Measurements from ENCODE around the gene HIPK1. TPM values are rescaled to one million over a fixed set of nuclear protein-coding genes. Genes with fewer than 3 reads are reported as not detected.

Gene HIPK1
- 10 to 100 TPM; 67.4 to 68.2 TPM for total RNA-seq
- long read RNA-seq, partial matches to known transcripts: 18 of 18 reads
- long read RNA-seq, other reads (novel, unspliced or antisense): 0 of 18 reads

GRCh38 chr1:113928941-113929749 lies at the start of gene HIPK1:
Gene HIPK1, plus strand, starts transcription at chr1:113929324.
- DNase-seq: peak; percentile 93 to 96
- peak; percentile 83 for ATAC-seq
- intact Hi-C loops (cut with DNase I, micrococcal nuclease): no loop called here

GRCh38 chr1:113879739-113880038 lies 49.4 kb upstream of the HIPK1 start:
- no peak for DNase-seq
- no peak for ATAC-seq
- intact Hi-C loops (cut with DNase I, micrococcal nuclease): no loop called here

GRCh38 chr1:113881661-113882060 lies 47.5 kb upstream of the HIPK1 start:
- intact Hi-C loops (cut with DNase I, micrococcal nuclease): no loop called here
- ATAC-seq: no peak

GRCh38 chr1:113886417-113887401 lies 42.4 kb upstream of the HIPK1 start:
- DNase-seq (peak in 1 of 2 donors; percentile 37), ATAC-seq (peak; percentile 55)
- intact Hi-C loops (cut with DNase I, micrococcal nuclease): no loop called here

More at GRCh38 chr1:113881661-113882060, 47.5 kb upstream of the HIPK1 start:
- no peak for DNase-seq

GRCh38 chr1:113887402-113888175 lies 41.5 kb upstream of the HIPK1 start, which contains the start of gene BCL2L15:
Gene BCL2L15, minus strand, starts transcription at chr1:113887581. Its CDS starts 206 bp downstream, at chr1:113887375.
- intact Hi-C loops (cut with DNase I, micrococcal nuclease): no loop called here
- ATAC-seq (peak; percentile 84), DNase-seq (no peak)

GRCh38 chr1:113890816-113891215 lies 38.3 kb upstream of the HIPK1 start:
- no peak for ATAC-seq
- intact Hi-C loops (cut with DNase I, micrococcal nuclease): loop anchor here in 1 of 2 donors (10.0 kb wide), 1 partner anchor 46 kb away; no protein-coding TSS in a partner anchor
- no peak for DNase-seq

- ATAC-seq (peak; percentile 36), DNase-seq (peak in 1 of 2 donors; percentile 61)
- intact Hi-C loops (cut with DNase I, micrococcal nuclease): loop anchor here in 1 of 2 donors (10.0 kb wide), 1 partner anchor 47 kb away; no protein-coding TSS in a partner anchor
These were observed 37.4 kb upstream of the HIPK1 start for GRCh38 chr1:113891631-113892220.

- intact Hi-C loops (cut with DNase I, micrococcal nuclease): loop anchor here in 1 of 2 donors (10.0 kb wide), 1 partner anchor 48 kb away; no protein-coding TSS in a partner anchor
- DNase-seq (no peak), ATAC-seq (peak; percentile 37)
These were observed 35.9 kb upstream of the HIPK1 start for GRCh38 chr1:113893267-113893666.

GRCh38 chr1:113895098-113895497 lies 34.0 kb upstream of the HIPK1 start:
- intact Hi-C loops (cut with DNase I, micrococcal nuclease): loop anchor here in 1 of 2 donors (10.0 kb wide), 1 partner anchor 50 kb away; no protein-coding TSS in a partner anchor
- no peak for DNase-seq
- no peak for ATAC-seq

GRCh38 chr1:113895961-113896360 lies 33.2 kb upstream of the HIPK1 start:
- DNase-seq: no peak
- intact Hi-C loops (cut with DNase I, micrococcal nuclease): loop anchor here in 1 of 2 donors (10.0 kb wide), 1 partner anchor 51 kb away; no protein-coding TSS in a partner anchor

GRCh38 chr1:113898241-113898814 lies 30.8 kb upstream of the HIPK1 start:
- DNase-seq (no peak), ATAC-seq (no peak)
- intact Hi-C loops (cut with DNase I, micrococcal nuclease): loop anchor here in 1 of 2 donors (10.0 kb wide), 1 partner anchor 54 kb away; no protein-coding TSS in a partner anchor

More at GRCh38 chr1:113895961-113896360, 33.2 kb upstream of the HIPK1 start:
- no peak for ATAC-seq

- intact Hi-C loops (cut with DNase I, micrococcal nuclease): loop anchor here in 1 of 2 donors (10.0 kb wide), 1 partner anchor 54 kb away; no protein-coding TSS in a partner anchor
- no peak for DNase-seq
- ATAC-seq: no peak
These were observed 30.0 kb upstream of the HIPK1 start for GRCh38 chr1:113899111-113899510.

- intact Hi-C loops (cut with DNase I, micrococcal nuclease): no loop called here
- ATAC-seq (peak; percentile 43), DNase-seq (no peak)
These were observed 27.9 kb upstream of the HIPK1 start for GRCh38 chr1:113901191-113901590.

- ATAC-seq: no peak
- no peak for DNase-seq
- intact Hi-C loops (cut with DNase I, micrococcal nuclease): no loop called here
These were observed 25.4 kb upstream of the HIPK1 start for GRCh38 chr1:113903501-113904292.

- ATAC-seq (peak; percentile 16), DNase-seq (no peak)
- intact Hi-C loops (cut with DNase I, micrococcal nuclease): no loop called here
These were observed 24.8 kb upstream of the HIPK1 start for GRCh38 chr1:113904293-113904673.

- ATAC-seq: peak; percentile 87
These were observed 24.3 kb upstream of the HIPK1 start, which contains the start of the genes AP4B1 and DCLRE1B for GRCh38 chr1:113904674-113905434. Gene AP4B1, minus strand, starts transcription at chr1:113904799. Its CDS starts 82 bp downstream, at chr1:113904717. Gene DCLRE1B, plus strand, starts transcription at chr1:113905326. Its CDS starts 261 bp downstream, at chr1:113905587.

More at GRCh38 chr1:113904674-113905434, 24.3 kb upstream of the HIPK1 start, which contains the start of the genes AP4B1 and DCLRE1B:
- intact Hi-C loops (cut with DNase I, micrococcal nuclease): no loop called here
- peak; percentile 99 to 100 for DNase-seq

Measured in left colon (tissue), 2 donors.